Neural cell (in vitro differentiated cells): Measurements from ENCODE around the gene SVOPL. TPM values are rescaled to one million over a fixed set of nuclear protein-coding genes. Genes with fewer than 3 reads are reported as not detected.

Source experiments
- H2AFZ ChIP-seq: fragments of 200-600, 300-800 bp; sonication (generic), shearing (Covaris generic); 2 replicates; pipeline ENCODE4 v1.6.0; 2014; ENCODE audit warnings: low read depth, mild to moderate bottlenecking, antibody characterized with exemption, low read length, moderate library complexity
- H3F3A ChIP-seq: fragments of 200-600 bp; shearing (Covaris generic); 2 replicates; pipeline ENCODE4 v1.6.1; 2016; ENCODE audit warnings: mild to moderate bottlenecking, moderate library complexity, mixed read lengths, antibody characterized with exemption, low read length; ENCODE audit not compliant: insufficient read depth, poor library complexity, severe bottlenecking
- H3K27ac ChIP-seq: fragments of 200-600, 300-800 bp; sonication (generic), shearing (Covaris generic); 2 replicates; pipeline ENCODE4 v1.5.1; 2014; ENCODE audit warnings: mild to moderate bottlenecking, low read length, moderate library complexity
- H3K27me3 ChIP-seq: fragments of 300-800, 200-600 bp; sonication (generic), shearing (Covaris generic); 2 replicates; pipeline ENCODE4 v1.6.0; 2014; ENCODE audit warnings: mild to moderate bottlenecking, low read depth, low read length, moderate library complexity; ENCODE audit not compliant: insufficient read depth
- H3K36me3 ChIP-seq: fragments of 300-800, 200-600 bp; sonication (generic), shearing (Covaris generic); 2 replicates; pipeline ENCODE4 v1.5.1; 2014; ENCODE audit warnings: mild to moderate bottlenecking, antibody characterized with exemption, low read length, moderate library complexity; ENCODE audit not compliant: insufficient read depth
- H3K4me2 ChIP-seq: fragments of 300-800, 200-600 bp; sonication (generic), shearing (Covaris generic); 2 replicates; pipeline ENCODE4 v1.6.0; 2014; ENCODE audit warnings: mild to moderate bottlenecking, low read length
- H3K4me3 ChIP-seq: fragments of 300-800, 200-600 bp; sonication (generic), shearing (Covaris generic); 2 replicates; pipeline ENCODE4 v1.5.1; 2014; ENCODE audit warnings: mild to moderate bottlenecking, low read length, moderate library complexity
- H3K79me2 ChIP-seq: fragments of 200-600 bp; shearing (Covaris generic); replicated peaks from 2 replicates; pipeline ENCODE4 v1.6.0; 2014; ENCODE audit warnings: mild to moderate bottlenecking, low read length, moderate library complexity; ENCODE audit not compliant: insufficient read depth
- H3K9ac ChIP-seq: fragments of 300-800, 200-600 bp; sonication (generic), shearing (Covaris generic); 2 replicates; pipeline ENCODE4 v1.6.1; 2016; ENCODE audit warnings: mild to moderate bottlenecking, low read length, mixed read lengths
- H3K9me2 ChIP-seq: fragments of 200-600 bp; shearing (Covaris generic); 2 replicates; pipeline ENCODE4 v1.6.1; 2016; ENCODE audit warnings: mild to moderate bottlenecking, low read length, mixed read lengths; ENCODE audit not compliant: insufficient read depth
- H3K9me3 ChIP-seq: fragments of 200-600, 300-800 bp; sonication (generic), shearing (Covaris generic); 2 replicates; pipeline ENCODE4 v1.6.1; 2016; ENCODE audit warnings: mild to moderate bottlenecking, mixed run types, low read length, moderate library complexity, mixed read lengths
- H4K20me1 ChIP-seq: fragments of 200-600 bp; shearing (Covaris generic); 2 replicates; pipeline ENCODE4 v1.6.1; 2016; ENCODE audit warnings: mild to moderate bottlenecking, mixed run types; ENCODE audit not compliant: insufficient read depth
- EP300 ChIP-seq: fragments of 450-650 bp; conservative IDR thresholded peaks from 2 replicates; pipeline ENCODE4 v1.6.1; 2014; ENCODE audit warnings: antibody characterized with exemption, mild to moderate bottlenecking, moderate library complexity; ENCODE audit not compliant: poor library complexity, severe bottlenecking
- EZH2 ChIP-seq: fragments of 200-600, 300-800 bp; shearing (Covaris generic), sonication (generic); IDR thresholded peaks from 2 replicates; pipeline ENCODE4 v1.6.1; 2014; ENCODE audit warnings: antibody characterized with exemption, low read length, borderline replicate concordance, mild to moderate bottlenecking; ENCODE audit not compliant: insufficient read depth, poor library complexity, severe bottlenecking
- MXI1 ChIP-seq: fragments of 450-650 bp; conservative IDR thresholded peaks from 2 replicates; pipeline ENCODE4 v1.6.1; 2014; ENCODE audit warnings: antibody characterized with exemption, mild to moderate bottlenecking; ENCODE audit not compliant: poor library complexity, severe bottlenecking
- POLR2AphosphoS5 ChIP-seq: IDR thresholded peaks from 2 replicates; pipeline ENCODE4 v1.6.1; 2012
- RAD21 ChIP-seq: fragments of 450-650 bp; conservative IDR thresholded peaks from 2 replicates; pipeline ENCODE4 v1.6.1; 2014; ENCODE audit warnings: antibody characterized with exemption, mild to moderate bottlenecking, moderate library complexity
- SMC3 ChIP-seq: fragments of 450-650 bp; conservative IDR thresholded peaks from 2 replicates; pipeline ENCODE4 v1.6.1; 2014; ENCODE audit warnings: antibody characterized with exemption, mild to moderate bottlenecking, moderate library complexity; ENCODE audit not compliant: poor library complexity
- TAF1 ChIP-seq: IDR thresholded peaks from 2 replicates; pipeline ENCODE4 v1.6.1; 2012; ENCODE audit warnings: low read depth
- polyA plus RNA-seq: library from polyadenylated mRNA; depleted of rRNA; stranded (reverse); fragments of >200 nt; gene quantifications from 2 replicates; pipeline ENCODE4 v1.2.3, GENCODE V29; 2014
- TF ChIP-seq, protein P1 (sequence below): fragments of 450-650 bp; IDR thresholded peaks from 2 replicates; pipeline ENCODE4 v1.5.1; 2014; ENCODE audit warnings: antibody characterized with exemption, mild to moderate bottlenecking, moderate library complexity; ENCODE audit not compliant: poor library complexity, severe bottlenecking
- TF ChIP-seq, protein P2 (sequence below): IDR thresholded peaks from 2 replicates; pipeline ENCODE4 v1.6.1; 2012; ENCODE audit warnings: borderline replicate concordance

SVOPL gene
- polyA plus RNA-seq, 1 donor from 2014 or later, result 0.93 TPM

DNA sequence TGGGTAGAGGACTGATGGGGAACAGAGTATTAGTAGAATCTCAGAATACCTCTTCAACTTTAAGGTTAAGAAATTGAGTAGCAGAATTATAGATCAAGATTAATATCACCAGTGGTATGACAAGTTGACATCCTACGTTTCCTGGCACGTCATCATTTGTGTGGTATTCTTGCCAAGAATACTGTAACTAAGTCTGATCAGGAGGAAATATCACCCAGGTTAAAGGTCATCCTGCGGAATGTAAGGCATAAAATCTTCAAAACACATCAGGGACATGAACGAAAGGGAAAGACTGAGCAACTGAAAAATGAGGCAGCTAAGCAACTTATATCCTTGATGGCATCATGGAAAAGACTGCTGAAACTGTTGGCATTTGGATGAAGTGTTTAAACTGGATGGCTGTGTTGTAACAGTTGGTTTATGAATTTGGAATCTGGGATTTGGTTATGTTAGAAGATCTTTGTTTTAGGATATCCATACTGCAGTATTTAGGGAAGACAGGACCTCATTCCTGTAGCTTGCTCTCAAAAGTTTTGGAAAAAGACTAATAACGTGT is 155.0 kb downstream of the SVOPL start:
- Histone ChIP-seq H2AFZ (no peak overlapping the region), H3K9me3 (no peaks in the 10 kb centered on the region), H4K20me1 (no peaks in the 10 kb centered on the region), H3K4me3 (no peak overlapping the region), H3K4me2 (no peak overlapping the region), H3K27me3 (no peaks in the 10 kb centered on the region), H3K79me2 (peaks cover 16% of the 10 kb centered on the region), H3K9me2 (no peaks in the 10 kb centered on the region), H3K27ac (no peak overlapping the region), H3K36me3 (peaks cover 23% of the 10 kb centered on the region), H3F3A (no peaks in the 10 kb centered on the region), H3K9ac (no peak overlapping the region)
- TF ChIP-seq, protein P1, sequence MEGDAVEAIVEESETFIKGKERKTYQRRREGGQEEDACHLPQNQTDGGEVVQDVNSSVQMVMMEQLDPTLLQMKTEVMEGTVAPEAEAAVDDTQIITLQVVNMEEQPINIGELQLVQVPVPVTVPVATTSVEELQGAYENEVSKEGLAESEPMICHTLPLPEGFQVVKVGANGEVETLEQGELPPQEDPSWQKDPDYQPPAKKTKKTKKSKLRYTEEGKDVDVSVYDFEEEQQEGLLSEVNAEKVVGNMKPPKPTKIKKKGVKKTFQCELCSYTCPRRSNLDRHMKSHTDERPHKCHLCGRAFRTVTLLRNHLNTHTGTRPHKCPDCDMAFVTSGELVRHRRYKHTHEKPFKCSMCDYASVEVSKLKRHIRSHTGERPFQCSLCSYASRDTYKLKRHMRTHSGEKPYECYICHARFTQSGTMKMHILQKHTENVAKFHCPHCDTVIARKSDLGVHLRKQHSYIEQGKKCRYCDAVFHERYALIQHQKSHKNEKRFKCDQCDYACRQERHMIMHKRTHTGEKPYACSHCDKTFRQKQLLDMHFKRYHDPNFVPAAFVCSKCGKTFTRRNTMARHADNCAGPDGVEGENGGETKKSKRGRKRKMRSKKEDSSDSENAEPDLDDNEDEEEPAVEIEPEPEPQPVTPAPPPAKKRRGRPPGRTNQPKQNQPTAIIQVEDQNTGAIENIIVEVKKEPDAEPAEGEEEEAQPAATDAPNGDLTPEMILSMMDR, result no peak
- no peak for TF ChIP-seq EZH2
- no peak for TF ChIP-seq POLR2AphosphoS5
- no peak for TF ChIP-seq EP300
- no peak for TF ChIP-seq MXI1
- TF ChIP-seq RAD21, result no peak
- TF ChIP-seq SMC3, result no peak
- no peak for TF ChIP-seq TAF1
- TF ChIP-seq, protein P2, sequence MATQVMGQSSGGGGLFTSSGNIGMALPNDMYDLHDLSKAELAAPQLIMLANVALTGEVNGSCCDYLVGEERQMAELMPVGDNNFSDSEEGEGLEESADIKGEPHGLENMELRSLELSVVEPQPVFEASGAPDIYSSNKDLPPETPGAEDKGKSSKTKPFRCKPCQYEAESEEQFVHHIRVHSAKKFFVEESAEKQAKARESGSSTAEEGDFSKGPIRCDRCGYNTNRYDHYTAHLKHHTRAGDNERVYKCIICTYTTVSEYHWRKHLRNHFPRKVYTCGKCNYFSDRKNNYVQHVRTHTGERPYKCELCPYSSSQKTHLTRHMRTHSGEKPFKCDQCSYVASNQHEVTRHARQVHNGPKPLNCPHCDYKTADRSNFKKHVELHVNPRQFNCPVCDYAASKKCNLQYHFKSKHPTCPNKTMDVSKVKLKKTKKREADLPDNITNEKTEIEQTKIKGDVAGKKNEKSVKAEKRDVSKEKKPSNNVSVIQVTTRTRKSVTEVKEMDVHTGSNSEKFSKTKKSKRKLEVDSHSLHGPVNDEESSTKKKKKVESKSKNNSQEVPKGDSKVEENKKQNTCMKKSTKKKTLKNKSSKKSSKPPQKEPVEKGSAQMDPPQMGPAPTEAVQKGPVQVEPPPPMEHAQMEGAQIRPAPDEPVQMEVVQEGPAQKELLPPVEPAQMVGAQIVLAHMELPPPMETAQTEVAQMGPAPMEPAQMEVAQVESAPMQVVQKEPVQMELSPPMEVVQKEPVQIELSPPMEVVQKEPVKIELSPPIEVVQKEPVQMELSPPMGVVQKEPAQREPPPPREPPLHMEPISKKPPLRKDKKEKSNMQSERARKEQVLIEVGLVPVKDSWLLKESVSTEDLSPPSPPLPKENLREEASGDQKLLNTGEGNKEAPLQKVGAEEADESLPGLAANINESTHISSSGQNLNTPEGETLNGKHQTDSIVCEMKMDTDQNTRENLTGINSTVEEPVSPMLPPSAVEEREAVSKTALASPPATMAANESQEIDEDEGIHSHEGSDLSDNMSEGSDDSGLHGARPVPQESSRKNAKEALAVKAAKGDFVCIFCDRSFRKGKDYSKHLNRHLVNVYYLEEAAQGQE, result no peak

- TF ChIP-seq, protein P2, result no peak
- no peak for TF ChIP-seq EP300
- TF ChIP-seq MXI1, result no peak
- TF ChIP-seq, protein P1, result no peak
- no peak for TF ChIP-seq RAD21
- TF ChIP-seq POLR2AphosphoS5, result no peak
- TF ChIP-seq TAF1, result no peak
- no peak for TF ChIP-seq EZH2
- no peak for TF ChIP-seq SMC3
- Histone ChIP-seq H3K9ac (no peak overlapping the region), H4K20me1 (no peaks in the 10 kb centered on the region), H3K27me3 (no peaks in the 10 kb centered on the region), H3K36me3 (peaks cover 30% of the 10 kb centered on the region), H3K4me2 (no peak overlapping the region), H3K9me3 (no peaks in the 10 kb centered on the region), H3K9me2 (no peaks in the 10 kb centered on the region), H3K4me3 (no peak overlapping the region), H3K27ac (no peak overlapping the region), H2AFZ (no peak overlapping the region), H3F3A (no peaks in the 10 kb centered on the region), H3K79me2 (peaks cover 16% of the 10 kb centered on the region)
These were observed 156.0 kb downstream of the SVOPL start for GRCh38 chr7:138545123-138545522.
